Sigmoid colon (tissue), 7 donors: ENCODE measurements around the gene ARHGEF6. TPM values are rescaled to one million over a fixed set of nuclear protein-coding genes. Genes with fewer than 3 reads are reported as not detected.

Experiments
- DNase-seq: peaks from one replicate; pipeline ENCODE4 v3.0.0-alpha.2; 2019
- H3K27ac ChIP-seq, 4 donors: fragments of 200-600 bp; sonication (generic); one replicate each; pipeline ENCODE4 v1.5.1; 2016 to 2019; ENCODE audit warnings: mild to moderate bottlenecking in 1 of 4
- H3K27me3 ChIP-seq, 3 donors: fragments of 200-600 bp; sonication (generic); one replicate each; pipeline ENCODE4 v1.5.1; 2019; ENCODE audit warnings: mild to moderate bottlenecking in 1 of 3
- H3K36me3 ChIP-seq, 4 donors: fragments of 200-600 bp; sonication (generic); one replicate each; pipeline ENCODE4 v1.5.1; 2016 to 2019
- H3K4me1 ChIP-seq, 4 donors: fragments of 200-600 bp; sonication (generic); one replicate each; pipeline ENCODE4 v1.5.1; 2017 to 2019
- H3K4me3 ChIP-seq, 4 donors: fragments of 200-600 bp; sonication (generic); one replicate each; pipeline ENCODE4 v1.5.1; 2017 to 2019; ENCODE audit warnings: mild to moderate bottlenecking in 2 of 4, moderate library complexity in 1 of 4
- H3K9me3 ChIP-seq, 4 donors: fragments of 200-600 bp in 3 of 4; sonication (generic) in 3 of 4; one replicate each; pipeline versions ENCODE4 v1.5.1 to v1.6.1; 2013 to 2019
- CTCF ChIP-seq, 4 experiments: fragments of 450-650 bp in 3 of 4; fragments of 200-600 bp in 1 of 4; IDR thresholded peaks; one replicate each; pipeline ENCODE4 v1.5.1; 2016 to 2019; ENCODE audit warnings: antibody characterized with exemption in 4 of 4, mild to moderate bottlenecking in 3 of 4, moderate library complexity in 2 of 4
- EP300 ChIP-seq, 4 donors: sonication (generic); formaldehyde crosslinking; IDR thresholded peaks; one replicate each; pipeline ENCODE4 v1.6.1; 2017; ENCODE audit warnings: antibody characterized with exemption in 4 of 4
- POLR2A ChIP-seq, 2 donors: fragments of 450-650 bp; IDR thresholded peaks; one replicate each; pipeline ENCODE4 v1.6.1; 2016; ENCODE audit warnings: antibody characterized with exemption in 2 of 2, mild to moderate bottlenecking in 2 of 2, moderate library complexity in 2 of 2
- POLR2AphosphoS5 ChIP-seq, 4 donors: sonication (generic); formaldehyde crosslinking; IDR thresholded peaks; one replicate each; pipeline ENCODE4 v1.6.1; 2017; ENCODE audit warnings: antibody characterized with exemption in 4 of 4
- WGBS, 2 donors: extraction: QIAGEN DNeasy Blood & Tissue Kit; methylation state at CpG; one replicate each; pipeline ENCODE4 v1.1.7; 2013; 5-methylcytosine and 5-hydroxymethylcytosine counted together
- intact Hi-C: fragments of 100-400 bp; cut with DNase I; formaldehyde crosslinking; loops from one replicate; pipeline ENCODE4 v1.15.1; 2023
- polyA plus RNA-seq, 3 donors: library from polyadenylated mRNA; stranded (reverse); fragments of 200-250 nt; gene quantifications; one replicate each; pipeline ENCODE4 v1.2.3, GENCODE V29; 2013
- total RNA-seq, 4 donors: library from RNA; depleted of rRNA; stranded (reverse); fragments of >200 nt; gene quantifications; one replicate each; pipeline ENCODE4 v1.1.0, GENCODE V29; 2016
- donor health status: healthy with polysubstance abuse.
- donor health status: Bipolar disorder and iron deficiency.
- donor health status: healthy.

ARHGEF6 gene
- total and polyA plus RNA-seq, 7 donors: 2.1 to 26.3 (median 16.1) TPM

- no peaks in the 10 kb centered on the region for H3K27me3 ChIP-seq
- H3K27ac ChIP-seq: no peak overlapping the region
- H3K4me1 ChIP-seq: no peaks in the 10 kb centered on the region
- H3K9me3 ChIP-seq: no peaks in the 10 kb centered on the region
- 54 to 72% methylated on average over 1 of the region's 1 CpG for WGBS, 2 donors
- no peak overlapping the region for H3K4me3 ChIP-seq
- intact Hi-C loops: no loop called here
- H3K36me3 ChIP-seq: no peaks in the 10 kb centered on the region
- no peak for TF ChIP-seq POLR2A (IDR thresholded peaks at IDR 0.05)
- TF ChIP-seq POLR2AphosphoS5 (IDR thresholded peaks at IDR 0.05): no peak
- TF ChIP-seq EP300 (IDR thresholded peaks at IDR 0.05): no peak
- no peak for TF ChIP-seq CTCF (IDR thresholded peaks at IDR 0.05)
- DNase-seq: no peak
Observed at GRCh38 chrX:136643243-136643642, 137.5 kb downstream of the ARHGEF6 start.

GRCh38 chrX:136639506-136640176 is 141.1 kb downstream of the ARHGEF6 start:
- DNase-seq: no peak
- intact Hi-C loops: no loop called here
- 71 to 79% methylated on average over 8 of the region's 8 CpGs for WGBS, 2 donors
- H3K4me3 ChIP-seq: no peak overlapping the region
- no peaks in the 10 kb centered on the region for H3K9me3 ChIP-seq
- no peak overlapping the region for H3K27ac ChIP-seq
- H3K27me3 ChIP-seq: no peaks in the 10 kb centered on the region
- no peak for TF ChIP-seq EP300 (IDR thresholded peaks at IDR 0.05)
- no peak for TF ChIP-seq POLR2A (IDR thresholded peaks at IDR 0.05)
- TF ChIP-seq CTCF (IDR thresholded peaks at IDR 0.05): no peak
- TF ChIP-seq POLR2AphosphoS5 (IDR thresholded peaks at IDR 0.05): no peak
- H3K36me3 ChIP-seq: no peaks in the 10 kb centered on the region
- no peaks in the 10 kb centered on the region for H3K4me1 ChIP-seq

GRCh38 chrX:136636121-136636520 is 144.6 kb downstream of the ARHGEF6 start:
- no peak overlapping the region for H3K4me3 ChIP-seq
- no peak for DNase-seq
- H3K27ac ChIP-seq: no peak overlapping the region
- TF ChIP-seq CTCF (IDR thresholded peaks at IDR 0.05): no peak
- no peak for TF ChIP-seq POLR2A (IDR thresholded peaks at IDR 0.05)
- TF ChIP-seq POLR2AphosphoS5 (IDR thresholded peaks at IDR 0.05): no peak
- no peak for TF ChIP-seq EP300 (IDR thresholded peaks at IDR 0.05)
- no peaks in the 10 kb centered on the region for H3K4me1 ChIP-seq
- WGBS, 2 donors: 24 to 52% methylated on average over 3 of the region's 3 CpGs
- no peaks in the 10 kb centered on the region for H3K9me3 ChIP-seq
- no peaks in the 10 kb centered on the region for H3K36me3 ChIP-seq
- intact Hi-C loops: no loop called here
- H3K27me3 ChIP-seq: no peaks in the 10 kb centered on the region

GRCh38 chrX:136635235-136635634 is 145.5 kb downstream of the ARHGEF6 start:
- intact Hi-C loops: no loop called here
- no peaks in the 10 kb centered on the region for H3K36me3 ChIP-seq
- WGBS, 2 donors: 49 to 82% methylated on average over 6 of the region's 6 CpGs

More at GRCh38 chrX:136635235-136635634, 145.5 kb downstream of the ARHGEF6 start:
- Histone ChIP-seq H3K27me3 (no peaks in the 10 kb centered on the region), H3K4me1 (no peaks in the 10 kb centered on the region), H3K27ac (no peak overlapping the region), H3K4me3 (no peak overlapping the region), H3K9me3 (no peaks in the 10 kb centered on the region)
- DNase-seq: no peak
- TF ChIP-seq POLR2A (IDR thresholded peaks at IDR 0.05) (no peak), CTCF (IDR thresholded peaks at IDR 0.05) (no peak)
